GM18520 (cell line): ENCODE data around the gene CLTA.

Source experiments
- ATAC-seq: cut with Tn5 transposase; IDR thresholded peaks from one replicate; pipeline ENCODE4 v1.9.1; 2021; ENCODE audit not compliant: unreplicated experiment

The CLTA gene

DNA sequence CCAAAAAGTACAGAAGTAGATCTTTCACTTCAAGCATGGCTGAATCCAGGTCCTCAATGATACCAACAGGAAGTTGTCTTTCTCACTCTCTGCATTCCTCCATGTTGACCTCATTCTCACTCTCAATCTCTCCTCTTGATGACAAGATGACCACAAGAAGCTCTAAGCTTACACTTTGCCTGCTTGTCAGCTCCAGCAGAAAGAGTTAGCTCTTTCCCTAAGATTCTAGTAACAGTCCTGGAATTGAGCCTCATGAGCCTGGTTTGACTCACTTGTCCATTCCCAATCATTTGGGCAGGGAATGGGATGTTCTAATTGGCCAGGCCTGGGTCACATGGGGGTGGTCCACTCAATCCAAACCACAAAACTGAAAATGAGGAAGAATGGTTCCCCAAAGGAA lies 3.3 kb upstream of the CLTA start:
- no peak for ATAC-seq

DNA sequence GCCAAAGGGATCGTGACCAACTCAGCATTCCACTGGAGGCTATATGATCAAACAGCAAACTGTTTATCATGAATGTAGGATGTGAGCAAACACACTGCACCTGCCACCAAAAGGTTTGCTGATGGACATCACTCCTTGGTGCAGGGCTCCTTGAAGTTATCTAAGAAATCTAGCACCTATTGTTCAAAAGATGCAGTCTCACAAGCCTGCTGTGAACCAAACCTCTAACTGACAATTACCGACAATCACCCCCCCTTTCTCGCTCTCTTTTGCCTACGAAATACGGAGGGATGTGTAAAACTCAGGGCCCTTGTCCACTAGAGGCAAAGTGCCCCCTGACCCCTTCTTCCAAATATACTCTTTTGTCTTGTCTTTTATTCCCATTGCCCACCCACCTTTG lies 2.5 kb upstream of the CLTA start:
- no peak for ATAC-seq

DNA sequence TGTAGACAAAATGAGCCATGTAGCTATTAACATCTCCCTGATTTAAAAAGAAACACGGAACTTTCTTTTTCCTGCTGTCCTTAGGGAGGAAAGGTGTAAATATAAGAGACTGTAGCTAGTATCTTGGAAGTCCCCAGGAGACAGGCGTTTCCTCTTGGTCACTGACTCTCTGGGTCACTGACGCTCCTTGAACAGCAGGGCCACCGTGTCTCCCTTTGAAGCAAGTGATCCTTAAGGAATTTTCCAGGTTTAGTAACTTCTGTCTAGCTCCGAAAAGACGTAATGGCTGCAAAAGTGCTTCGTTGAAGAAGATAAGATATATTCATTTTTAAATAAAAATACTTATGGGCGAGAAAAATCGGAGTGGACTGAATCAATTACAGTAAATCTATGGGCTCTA lies 745 bp upstream of the CLTA start:
- ATAC-seq, result no peak

DNA sequence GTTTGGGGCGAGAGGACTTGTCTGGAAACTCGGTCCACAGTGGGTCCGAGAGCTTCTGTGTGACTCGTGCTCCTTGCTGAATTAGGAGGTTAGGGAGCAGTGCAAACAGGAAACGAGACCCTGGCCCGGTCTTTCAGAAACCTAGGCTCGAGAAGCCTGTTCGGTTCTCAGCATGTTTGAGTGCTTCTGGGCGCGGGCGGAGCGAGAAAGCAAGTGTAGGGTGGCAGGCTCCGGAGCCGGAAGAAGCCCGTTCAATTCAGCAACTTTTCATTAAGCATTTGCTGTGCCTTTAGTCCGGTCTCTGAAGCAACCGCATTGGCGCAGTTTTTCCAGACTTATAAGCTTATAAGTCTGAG lies 547 bp downstream of the CLTA start:
- ATAC-seq, result no peak

DNA sequence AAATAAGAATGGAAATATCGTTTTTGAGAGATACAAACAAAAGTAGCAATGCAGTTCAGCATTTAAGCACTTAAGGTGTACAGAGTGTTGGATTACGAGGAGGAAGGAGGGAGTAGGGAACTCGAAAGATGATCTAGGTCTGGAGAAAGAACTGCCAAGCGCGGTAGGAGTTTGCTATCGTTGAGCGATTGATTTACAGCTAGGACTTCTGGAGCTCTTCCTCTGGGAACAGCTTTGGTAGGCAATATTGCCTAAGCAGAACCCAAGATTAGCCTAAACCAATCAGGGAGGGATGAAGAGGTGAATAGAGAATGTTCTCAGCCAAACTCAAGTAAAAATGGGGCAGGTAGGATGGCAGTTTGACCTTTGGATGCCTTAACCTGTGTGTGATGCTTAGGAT lies 965 bp downstream of the CLTA start:
- ATAC-seq, result no peak

DNA sequence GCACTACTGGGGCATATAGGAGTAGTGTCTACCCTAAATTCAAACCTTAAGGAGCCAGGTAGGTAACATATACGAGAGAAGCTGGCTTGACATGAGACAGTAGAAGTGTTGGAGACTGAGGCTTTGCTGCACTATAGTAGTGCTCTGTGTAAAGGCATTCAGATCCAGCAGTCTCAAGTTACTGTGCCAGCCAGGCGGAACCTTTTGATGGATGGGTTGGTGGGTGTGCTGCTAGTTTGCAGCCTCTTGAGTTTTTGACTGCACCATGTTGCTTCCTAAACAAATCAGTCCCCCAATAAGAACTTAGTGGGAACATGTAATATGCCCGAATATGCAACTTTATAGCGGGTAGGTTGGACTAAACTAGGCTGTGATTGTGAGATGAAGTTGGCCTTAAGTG lies 1.5 kb downstream of the CLTA start:
- ATAC-seq, result no peak

DNA sequence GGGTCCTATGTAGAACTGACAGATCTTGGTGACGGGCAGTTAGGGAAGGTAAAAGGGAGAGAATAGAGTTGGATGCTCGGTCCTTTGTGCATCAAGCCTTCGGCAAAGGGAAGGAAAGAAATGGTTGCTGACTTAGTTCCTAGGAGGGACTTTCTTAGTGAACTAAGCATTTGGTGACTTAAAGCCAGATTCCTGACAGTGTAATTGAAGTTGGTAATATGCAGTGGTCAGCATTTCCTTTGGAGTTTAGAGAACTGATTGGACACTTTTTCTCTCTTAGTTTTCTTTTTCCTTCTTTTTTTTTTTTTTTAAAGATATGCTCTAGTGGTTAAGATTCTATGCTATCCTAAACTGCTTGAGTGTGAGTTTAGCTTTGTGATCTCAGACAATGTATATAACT lies 2.3 kb downstream of the CLTA start:
- no peak for ATAC-seq

DNA sequence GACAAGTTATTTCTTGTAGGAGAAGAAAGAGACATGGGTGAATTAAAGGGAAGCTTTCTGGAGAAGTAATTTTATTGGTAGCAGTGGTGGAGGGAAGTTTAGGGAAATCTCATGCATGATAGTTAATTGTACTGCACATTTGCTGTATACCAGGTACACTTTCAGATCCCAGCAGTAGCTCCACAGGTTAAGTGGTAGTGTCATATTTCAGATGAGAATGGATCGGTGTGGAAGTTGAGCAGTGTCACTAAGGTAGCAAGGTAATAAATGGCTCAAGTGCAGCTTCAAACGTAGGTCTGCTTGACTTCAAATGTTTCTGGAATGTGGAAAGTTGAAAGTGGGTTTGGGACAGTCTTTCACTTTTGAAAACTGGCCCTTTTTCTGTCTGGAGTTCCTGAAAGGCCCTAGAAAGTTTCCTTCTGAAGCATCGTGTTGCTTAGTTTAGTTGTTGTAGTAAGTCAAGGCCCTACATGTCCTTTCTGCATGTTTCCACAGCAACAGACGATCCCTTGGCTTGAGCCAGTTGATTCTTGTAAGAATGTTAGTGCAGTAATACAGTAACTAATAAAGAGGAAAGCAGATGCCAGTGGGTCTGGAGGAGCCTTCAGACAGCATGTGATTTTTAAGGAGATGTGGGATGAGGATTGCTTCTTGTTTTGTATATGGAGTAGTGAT lies 3.7 kb downstream of the CLTA start:
- no peak for ATAC-seq

DNA sequence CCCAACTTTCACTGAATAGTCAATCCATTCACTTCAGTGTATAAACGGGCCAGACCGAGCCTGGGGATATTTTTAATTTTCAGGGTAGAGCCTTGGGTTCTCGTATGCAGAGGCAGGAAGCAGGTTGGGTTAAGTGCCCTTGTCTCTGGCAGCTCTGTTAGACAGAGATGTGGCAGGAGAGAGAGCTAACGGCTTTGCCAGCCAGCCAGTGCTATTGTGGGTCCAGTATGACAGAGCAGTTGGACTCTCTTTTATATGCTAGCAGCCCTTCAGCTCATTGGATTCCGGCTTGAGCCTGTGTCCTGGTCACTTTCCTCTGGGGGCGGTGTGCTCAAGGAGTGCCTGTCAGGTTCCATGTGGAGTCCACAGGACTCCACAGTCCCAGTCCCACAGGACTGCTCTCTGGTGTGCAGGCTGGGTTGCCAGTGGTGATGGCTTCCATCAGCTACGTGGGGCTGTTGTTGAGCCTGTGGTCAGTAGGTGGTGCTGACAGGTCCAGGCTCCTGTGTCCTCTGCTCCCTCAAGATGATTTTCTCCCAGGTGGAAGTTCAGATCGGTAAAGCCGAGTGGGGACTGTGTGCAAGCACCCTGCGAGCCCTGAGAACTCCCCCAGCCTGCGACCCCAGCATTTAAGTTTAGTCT lies 14.3 kb downstream of the CLTA start:
- ATAC-seq, result no peak

DNA sequence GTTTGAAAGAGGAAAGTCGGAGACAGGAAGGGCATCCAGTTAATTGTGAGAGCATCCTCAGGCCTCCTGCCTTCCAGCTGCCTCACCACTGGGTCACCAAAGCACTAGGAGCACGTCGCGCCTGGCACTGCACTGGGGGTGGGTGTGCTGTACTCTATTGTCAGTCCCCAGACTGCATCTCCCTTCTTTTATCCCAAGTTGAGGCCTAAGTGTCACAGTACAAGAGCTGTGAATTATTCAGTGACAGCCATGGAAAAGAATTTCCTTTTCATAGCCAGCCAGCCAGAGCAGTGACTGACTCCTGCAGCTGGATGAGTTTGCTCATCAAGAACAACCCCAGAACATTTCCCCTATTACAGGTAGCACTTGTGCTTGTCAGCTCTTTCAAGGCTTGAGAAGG lies 16.3 kb downstream of the CLTA start:
- no peak for ATAC-seq

DNA sequence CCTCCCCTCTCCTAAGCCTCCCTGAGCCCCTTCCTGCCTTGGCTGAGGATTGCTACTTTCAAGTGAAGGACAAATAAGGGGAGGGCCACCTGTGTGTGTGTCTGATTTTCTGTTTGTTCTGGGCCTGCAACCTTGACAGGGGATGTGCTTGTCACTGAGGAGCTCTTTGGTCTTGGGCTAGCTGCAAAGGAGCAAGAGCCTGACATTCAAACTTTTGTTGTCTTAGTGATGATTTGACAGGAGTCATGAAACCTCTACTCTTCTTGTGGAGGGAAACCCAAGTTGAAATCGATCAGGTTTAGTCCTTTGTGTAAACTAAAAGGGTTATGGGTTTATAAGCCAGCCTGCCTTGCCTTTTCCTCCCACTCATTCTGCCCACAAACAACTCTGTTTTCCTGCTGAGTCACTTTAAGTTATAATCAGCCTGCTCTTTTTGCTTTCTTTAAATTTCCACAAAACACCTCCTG lies 16.9 kb downstream of the CLTA start:
- ATAC-seq, result no peak

DNA sequence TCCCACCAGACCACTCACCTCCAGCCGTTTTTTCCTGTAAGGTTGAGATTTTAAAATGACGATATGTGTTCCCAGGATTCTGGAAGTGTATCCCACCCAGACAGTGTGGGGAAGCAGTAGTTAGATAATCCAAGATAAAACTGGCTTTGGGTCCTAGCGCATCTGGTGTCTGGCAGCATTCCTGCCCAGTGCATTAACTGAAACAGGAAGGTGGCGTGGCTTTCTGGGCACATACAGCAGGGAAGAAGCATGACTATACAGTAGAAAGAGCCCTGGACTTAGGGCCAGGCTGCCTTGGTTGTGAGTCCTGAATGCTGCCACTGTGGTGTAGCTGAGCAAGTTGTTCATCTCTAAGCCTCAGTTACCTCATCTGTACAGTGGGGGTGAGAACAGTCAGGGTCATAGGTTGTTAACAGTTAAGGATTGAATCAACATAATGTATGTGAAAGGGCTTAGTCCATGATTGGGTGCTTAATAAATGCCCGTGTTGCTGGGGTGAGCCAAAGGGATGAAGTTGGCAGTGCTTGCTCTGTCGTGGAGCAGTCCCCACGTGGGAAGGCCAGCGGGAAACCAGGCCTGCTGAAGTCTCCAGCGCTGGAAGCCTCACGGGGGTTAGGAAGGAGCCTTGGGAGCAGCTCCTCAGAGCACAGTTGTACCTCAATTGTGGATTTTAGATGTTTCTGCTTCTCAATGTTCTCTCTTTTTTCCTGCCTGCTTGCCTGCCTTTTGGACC lies 18.0 kb downstream of the CLTA start:
- no peak for ATAC-seq

DNA sequence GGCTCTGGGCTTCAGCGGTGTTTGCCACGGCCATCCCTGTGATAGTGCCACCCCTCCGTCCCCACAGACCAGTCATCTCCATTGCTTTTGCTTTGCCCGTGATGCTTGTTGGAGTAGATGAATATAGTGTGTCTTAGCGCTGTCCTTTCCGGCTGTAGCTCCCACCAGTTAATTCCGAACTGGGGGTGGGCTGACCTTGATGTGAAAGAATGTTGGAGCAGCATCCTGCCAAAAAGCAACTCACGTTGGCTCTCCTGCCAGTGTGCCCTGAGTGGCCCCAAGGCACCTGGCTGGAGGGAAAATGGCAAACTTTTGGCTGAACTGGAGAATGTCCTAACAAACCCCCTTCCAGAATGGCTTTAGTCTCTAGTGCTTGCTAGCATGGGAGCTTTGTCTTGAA lies 20.0 kb downstream of the CLTA start:
- no peak for ATAC-seq

DNA sequence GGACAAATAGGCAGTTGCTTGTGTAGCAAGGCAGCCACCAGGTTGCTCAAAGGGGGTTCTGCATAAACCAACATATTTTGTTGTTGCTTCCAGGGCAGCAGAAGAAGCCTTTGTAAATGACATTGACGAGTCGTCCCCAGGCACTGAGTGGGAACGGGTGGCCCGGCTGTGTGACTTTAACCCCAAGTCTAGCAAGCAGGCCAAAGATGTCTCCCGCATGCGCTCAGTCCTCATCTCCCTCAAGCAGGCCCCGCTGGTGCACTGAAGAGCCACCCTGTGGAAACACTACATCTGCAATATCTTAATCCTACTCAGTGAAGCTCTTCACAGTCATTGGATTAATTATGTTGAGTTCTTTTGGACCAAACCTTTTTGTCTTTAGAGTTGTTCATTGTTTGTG lies 20.8 kb downstream of the CLTA start:
- no peak for ATAC-seq

DNA sequence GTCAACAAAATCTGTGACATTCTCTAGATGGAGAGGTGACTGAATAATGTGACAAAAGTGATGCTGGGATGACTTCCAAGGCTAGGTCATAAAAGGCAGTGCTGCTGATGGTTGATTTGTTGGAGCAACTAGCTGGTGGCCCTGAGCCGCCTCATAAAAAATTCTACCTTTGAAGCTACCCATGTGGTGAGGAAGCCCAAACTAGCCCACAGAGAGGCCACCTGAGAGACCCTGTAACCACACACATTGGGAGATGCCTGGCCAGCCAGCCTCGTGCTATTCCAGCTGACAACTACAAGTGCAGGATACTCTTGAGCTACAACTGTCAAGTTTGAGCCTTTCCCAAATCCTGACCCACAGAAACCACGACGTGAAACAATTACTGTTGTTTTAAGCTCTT lies 22.7 kb downstream of the CLTA start:
- no peak for ATAC-seq

DNA sequence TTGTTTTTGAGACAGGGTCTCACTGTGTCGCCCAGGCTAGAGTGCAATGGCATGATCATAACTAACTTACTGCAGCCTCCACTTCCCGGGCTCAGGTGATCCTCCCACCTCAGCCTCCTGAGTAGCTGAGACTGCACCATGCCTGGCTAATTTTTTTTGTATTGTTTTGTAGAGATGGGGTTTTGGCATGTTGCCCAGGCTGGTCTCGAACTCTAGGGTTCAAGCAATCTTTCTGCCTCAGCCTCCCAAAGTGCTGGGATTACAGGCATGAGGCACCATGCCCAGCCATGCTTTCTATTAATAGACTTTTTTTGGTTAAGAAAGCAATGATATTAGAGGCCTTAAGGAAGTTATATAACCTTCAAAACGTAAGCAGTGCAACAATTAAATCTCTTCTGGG lies 23.3 kb downstream of the CLTA start:
- no peak for ATAC-seq

DNA sequence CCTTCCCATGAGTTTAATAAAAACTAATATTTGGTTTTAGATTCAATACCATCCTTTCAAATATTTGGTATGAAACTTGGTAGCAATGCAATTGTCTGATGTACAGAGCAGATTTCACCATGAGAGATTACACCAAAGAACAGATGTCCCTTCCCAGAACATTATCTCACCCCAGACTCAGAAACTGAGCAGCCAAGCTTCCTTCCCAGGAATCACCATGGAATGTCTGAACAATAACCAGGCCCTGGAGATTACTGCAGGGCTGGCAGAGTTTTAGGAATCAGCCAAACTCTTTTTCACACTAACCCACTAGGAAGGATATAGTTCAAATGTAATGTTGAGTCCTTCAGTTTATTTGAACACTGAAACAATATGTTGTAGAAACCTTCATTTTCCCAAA lies 23.9 kb downstream of the CLTA start:
- ATAC-seq, result no peak

DNA sequence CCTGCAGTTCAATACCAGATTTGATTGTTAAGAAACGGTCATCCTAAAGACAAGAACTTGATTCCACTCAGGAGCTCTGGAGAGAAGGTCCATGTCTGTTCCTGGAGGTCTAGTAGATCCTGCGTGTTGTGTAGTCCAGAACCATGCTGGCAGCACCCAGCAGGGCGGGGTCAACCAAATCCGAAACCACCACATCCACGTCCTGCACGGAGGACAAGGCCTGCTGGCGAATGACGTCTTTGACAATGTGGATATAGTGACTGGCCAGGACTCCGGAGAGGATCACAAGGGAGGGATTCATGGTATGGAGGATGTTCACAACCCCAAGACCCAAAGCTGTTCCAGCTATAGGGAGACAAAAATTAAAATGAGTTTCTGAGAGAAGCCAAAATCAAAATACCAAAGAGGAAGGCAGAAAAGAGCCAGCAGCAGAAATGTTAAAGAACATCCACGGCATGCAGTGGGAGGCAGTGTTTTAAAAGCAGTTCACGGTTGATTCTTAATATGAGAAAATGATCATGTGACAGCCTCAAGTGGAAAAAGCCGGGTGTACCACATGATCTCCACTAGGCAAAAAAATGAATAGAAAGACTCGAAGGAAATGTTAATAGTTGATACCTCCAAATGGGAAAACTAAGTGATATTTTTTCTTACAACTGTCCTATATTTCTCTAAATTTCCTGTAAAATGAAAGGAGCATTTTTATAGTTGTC lies 26.7 kb downstream of the CLTA start:
- ATAC-seq, result no peak

DNA sequence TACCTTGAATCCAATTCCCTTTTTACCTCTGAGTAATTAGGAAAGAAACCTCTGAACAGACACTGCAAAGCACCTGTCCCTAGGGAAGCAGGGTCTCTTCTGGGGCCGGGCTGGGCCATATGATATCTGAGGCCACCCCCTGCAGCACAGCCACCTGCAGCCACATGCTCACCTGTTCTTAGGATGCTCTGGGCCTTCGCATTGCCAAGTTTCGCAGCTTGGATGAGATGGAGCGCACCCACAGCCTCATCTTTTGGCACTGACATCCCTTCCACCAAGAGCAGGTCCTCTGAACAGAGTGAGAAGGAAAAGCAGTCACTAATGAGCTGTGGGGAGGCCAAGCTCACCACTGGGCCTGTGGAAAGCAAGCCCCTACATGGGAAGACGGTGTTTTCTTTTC lies 27.3 kb downstream of the CLTA start:
- no peak for ATAC-seq

DNA sequence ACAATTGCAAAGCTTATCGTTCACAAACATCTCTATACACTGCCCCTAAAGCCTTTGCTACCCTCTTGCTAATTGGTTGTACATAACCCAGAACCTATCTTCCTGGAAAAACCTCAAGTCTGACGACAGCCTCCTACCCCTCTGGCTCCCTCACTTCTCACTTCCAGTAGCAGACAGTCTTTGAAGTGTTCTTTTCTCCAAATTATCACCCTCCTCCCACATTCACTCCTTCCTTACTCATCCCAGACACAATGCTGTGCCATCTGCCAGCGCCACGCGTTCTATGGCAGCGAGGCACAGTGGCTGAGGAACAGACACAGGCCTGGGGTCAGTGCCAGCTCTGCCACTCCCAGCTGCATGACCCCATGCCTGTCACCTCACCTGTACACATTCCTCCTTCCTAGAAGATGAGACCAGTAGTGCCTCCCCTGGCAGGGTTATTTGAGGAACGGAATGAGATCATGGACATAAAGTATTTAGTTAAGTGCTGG lies 27.7 kb downstream of the CLTA start:
- ATAC-seq, result no peak

DNA sequence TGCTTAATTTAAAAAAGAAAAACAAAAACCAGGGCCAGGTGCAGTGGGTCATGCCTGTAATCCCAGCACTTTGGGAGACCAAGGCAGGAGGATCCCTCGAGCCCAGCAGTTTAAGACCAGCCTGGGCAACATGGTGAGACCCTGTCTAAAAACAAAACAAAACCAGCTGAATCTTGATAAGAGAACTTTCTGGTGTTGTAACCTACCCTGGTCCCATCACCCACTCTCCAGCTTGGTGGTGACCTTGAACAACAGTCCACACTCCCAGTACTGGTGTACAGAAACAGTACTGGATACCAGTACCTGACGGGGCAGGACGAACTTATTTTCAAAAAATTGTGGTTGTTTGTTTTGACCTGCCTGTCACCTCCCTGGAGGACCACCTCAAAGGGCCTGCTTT lies 30.9 kb downstream of the CLTA start:
- no peak for ATAC-seq

DNA sequence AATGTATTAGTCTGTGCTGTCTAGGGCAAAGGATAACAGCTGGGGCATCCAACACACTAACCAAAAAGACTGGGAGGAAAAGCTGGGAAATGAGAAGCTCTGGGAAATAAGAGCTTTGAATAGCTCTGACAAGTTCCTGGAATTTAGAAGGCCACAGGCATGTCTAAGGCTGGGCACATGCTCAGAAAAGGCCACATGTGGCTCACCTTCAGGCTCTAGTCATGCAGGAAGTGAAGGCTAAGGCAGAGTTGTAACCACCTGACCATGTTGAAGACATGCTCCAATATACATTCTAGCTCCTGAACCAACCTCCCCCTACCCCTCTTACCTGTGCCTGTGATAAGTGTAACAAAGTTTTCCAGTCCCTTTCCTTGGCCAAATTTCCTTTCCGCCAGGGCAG lies 31.7 kb downstream of the CLTA start:
- no peak for ATAC-seq
